HEK293 (cell line): Measurements from ENCODE around the gene XPO5.

Experiments
- BCL11A ChIP-seq: fragments of 450-650 bp; formaldehyde crosslinking; IDR thresholded peaks from 2 replicates; pipeline ENCODE4 v1.5.1; 2016; ENCODE audit warnings: low read depth, missing biosample characterization, missing genetic modification characterization
- EGR2 ChIP-seq: fragments of 450-650 bp; formaldehyde crosslinking; IDR thresholded peaks from 2 replicates; pipeline ENCODE4 v1.5.1; 2016; ENCODE audit warnings: low read depth, missing biosample characterization, missing genetic modification characterization
- FEZF1 ChIP-seq: fragments of 450-650 bp; formaldehyde crosslinking; IDR thresholded peaks from 2 replicates; pipeline ENCODE4 v1.5.1; 2016; ENCODE audit warnings: missing biosample characterization, missing genetic modification characterization
- GLIS2 ChIP-seq: fragments of 450-650 bp; formaldehyde crosslinking; IDR thresholded peaks from 2 replicates; pipeline ENCODE4 v1.5.1; 2016; ENCODE audit warnings: missing biosample characterization, missing genetic modification characterization
- KLF1 ChIP-seq: fragments of 450-650 bp; formaldehyde crosslinking; IDR thresholded peaks from 2 replicates; pipeline ENCODE4 v1.5.1; 2016; ENCODE audit warnings: missing biosample characterization, missing genetic modification characterization
- KLF10 ChIP-seq: fragments of 450-650 bp; IDR thresholded peaks from 2 replicates; pipeline ENCODE4 v1.5.1; 2018; ENCODE audit warnings: missing biosample characterization, mild to moderate bottlenecking, missing genetic modification characterization
- MZF1 ChIP-seq: fragments of 450-650 bp; formaldehyde crosslinking; IDR thresholded peaks from 2 replicates; pipeline ENCODE4 v1.5.1; 2017; ENCODE audit warnings: missing biosample characterization, missing genetic modification characterization, borderline replicate concordance
- SCRT1 ChIP-seq: fragments of 450-650 bp; formaldehyde crosslinking; IDR thresholded peaks from 2 replicates; pipeline ENCODE4 v1.5.1; 2016; ENCODE audit warnings: missing biosample characterization, missing genetic modification characterization, borderline replicate concordance
- SETDB1 ChIP-seq: IDR thresholded peaks from one replicate; pipeline ENCODE4 v1.6.1; 2017; ENCODE audit warnings: mild to moderate bottlenecking, low read length, moderate library complexity, mixed read lengths; ENCODE audit not compliant: insufficient read length
- SP3 ChIP-seq: fragments of 450-650 bp; formaldehyde crosslinking; IDR thresholded peaks from 2 replicates; pipeline ENCODE4 v1.5.1; 2016; ENCODE audit warnings: missing biosample characterization, missing genetic modification characterization
- SP7 ChIP-seq: fragments of 450-650 bp; formaldehyde crosslinking; IDR thresholded peaks from 2 replicates; pipeline ENCODE4 v1.5.1; 2016; ENCODE audit warnings: missing biosample characterization, missing genetic modification characterization
- WT1 ChIP-seq: fragments of 450-650 bp; formaldehyde crosslinking; IDR thresholded peaks from 2 replicates; pipeline ENCODE4 v1.5.1; 2016; ENCODE audit warnings: missing biosample characterization, missing genetic modification characterization
- ZBTB21 ChIP-seq: fragments of 450-650 bp; formaldehyde crosslinking; IDR thresholded peaks from 2 replicates; pipeline ENCODE4 v1.5.1; 2017; ENCODE audit warnings: missing biosample characterization, missing genetic modification characterization
- ZFHX2 ChIP-seq: fragments of 450-650 bp; formaldehyde crosslinking; conservative IDR thresholded peaks from 2 replicates; pipeline ENCODE4 v1.5.1; 2016; ENCODE audit warnings: missing biosample characterization, missing genetic modification characterization
- ZFP41 ChIP-seq: fragments of 450-650 bp; formaldehyde crosslinking; IDR thresholded peaks from 2 replicates; pipeline ENCODE4 v1.5.1; 2016; ENCODE audit warnings: missing biosample characterization, missing genetic modification characterization, borderline replicate concordance
- ZNF121 ChIP-seq: fragments of 450-650 bp; formaldehyde crosslinking; IDR thresholded peaks from 2 replicates; pipeline ENCODE4 v1.5.1; 2016; ENCODE audit warnings: missing biosample characterization, missing genetic modification characterization
- ZNF140 ChIP-seq: fragments of 450-650 bp; formaldehyde crosslinking; IDR thresholded peaks from 2 replicates; pipeline ENCODE4 v1.5.1; 2016; ENCODE audit warnings: missing biosample characterization, missing genetic modification characterization
- ZNF16 ChIP-seq: fragments of 450-650 bp; formaldehyde crosslinking; IDR thresholded peaks from 2 replicates; pipeline ENCODE4 v1.5.1; 2016; ENCODE audit warnings: low read depth, missing biosample characterization, missing genetic modification characterization
- ZNF175 ChIP-seq: fragments of 450-650 bp; formaldehyde crosslinking; IDR thresholded peaks from 2 replicates; pipeline ENCODE4 v1.5.1; 2016; ENCODE audit warnings: missing biosample characterization, missing genetic modification characterization
- ZNF223 ChIP-seq: fragments of 450-650 bp; formaldehyde crosslinking; IDR thresholded peaks from 2 replicates; pipeline ENCODE4 v1.5.1; 2016; ENCODE audit warnings: missing biosample characterization, missing genetic modification characterization
- ZNF24 ChIP-seq: fragments of 450-650 bp; formaldehyde crosslinking; IDR thresholded peaks from 2 replicates; pipeline ENCODE4 v1.5.1; 2016; ENCODE audit warnings: missing biosample characterization, missing genetic modification characterization
- ZNF658 ChIP-seq: fragments of 450-650 bp; formaldehyde crosslinking; IDR thresholded peaks from 2 replicates; pipeline ENCODE4; 2016; ENCODE audit warnings: missing biosample characterization, missing genetic modification characterization
- ZNF747 ChIP-seq: fragments of 450-650 bp; formaldehyde crosslinking; IDR thresholded peaks from 2 replicates; pipeline ENCODE4 v1.5.1; 2016; ENCODE audit warnings: missing biosample characterization, missing genetic modification characterization
- ZNF791 ChIP-seq: fragments of 450-650 bp; formaldehyde crosslinking; IDR thresholded peaks from 2 replicates; pipeline ENCODE4 v1.5.1; 2016; ENCODE audit warnings: missing biosample characterization, missing genetic modification characterization
- ZNF792 ChIP-seq: fragments of 450-650 bp; formaldehyde crosslinking; IDR thresholded peaks from 2 replicates; pipeline ENCODE4 v1.5.1; 2016; ENCODE audit warnings: missing biosample characterization, missing genetic modification characterization
- ZNF830 ChIP-seq: fragments of 450-650 bp; IDR thresholded peaks from 2 replicates; pipeline ENCODE4 v1.5.0; 2018; ENCODE audit warnings: missing biosample characterization, missing genetic modification characterization, low read depth, mild to moderate bottlenecking, moderate library complexity
- TF ChIP-seq, protein P1 (sequence below): fragments of 450-650 bp; formaldehyde crosslinking; IDR thresholded peaks from 2 replicates; pipeline ENCODE4 v1.5.1; 2016; ENCODE audit warnings: missing biosample characterization, missing genetic modification characterization
- TF ChIP-seq, protein P2 (sequence below): fragments of 450-650 bp; formaldehyde crosslinking; IDR thresholded peaks from 2 replicates; pipeline ENCODE4 v1.5.1; 2016; ENCODE audit warnings: missing biosample characterization, missing genetic modification characterization
- TF ChIP-seq, protein P3 (sequence below): fragments of 450-650 bp; formaldehyde crosslinking; IDR thresholded peaks from 2 replicates; pipeline ENCODE4 v1.5.1; 2017; ENCODE audit warnings: missing biosample characterization, missing genetic modification characterization
- TF ChIP-seq, protein P4 (sequence below): fragments of 450-650 bp; formaldehyde crosslinking; IDR thresholded peaks from 2 replicates; pipeline ENCODE4 v1.5.1; 2016; ENCODE audit warnings: missing biosample characterization, missing genetic modification characterization
- TF ChIP-seq, protein P5 (sequence below): fragments of 450-650 bp; formaldehyde crosslinking; IDR thresholded peaks from 2 replicates; pipeline ENCODE4; 2016; ENCODE audit warnings: missing biosample characterization, missing genetic modification characterization
- TF ChIP-seq, protein P6 (sequence below): fragments of 450-650 bp; formaldehyde crosslinking; IDR thresholded peaks from 2 replicates; pipeline ENCODE4 v1.5.1; 2017; ENCODE audit warnings: missing biosample characterization, missing genetic modification characterization
- TF ChIP-seq, protein P7 (sequence below): fragments of 450-650 bp; formaldehyde crosslinking; IDR thresholded peaks from 2 replicates; pipeline ENCODE4 v1.5.1; 2016; ENCODE audit warnings: missing biosample characterization, missing genetic modification characterization

Gene XPO5

DNA sequence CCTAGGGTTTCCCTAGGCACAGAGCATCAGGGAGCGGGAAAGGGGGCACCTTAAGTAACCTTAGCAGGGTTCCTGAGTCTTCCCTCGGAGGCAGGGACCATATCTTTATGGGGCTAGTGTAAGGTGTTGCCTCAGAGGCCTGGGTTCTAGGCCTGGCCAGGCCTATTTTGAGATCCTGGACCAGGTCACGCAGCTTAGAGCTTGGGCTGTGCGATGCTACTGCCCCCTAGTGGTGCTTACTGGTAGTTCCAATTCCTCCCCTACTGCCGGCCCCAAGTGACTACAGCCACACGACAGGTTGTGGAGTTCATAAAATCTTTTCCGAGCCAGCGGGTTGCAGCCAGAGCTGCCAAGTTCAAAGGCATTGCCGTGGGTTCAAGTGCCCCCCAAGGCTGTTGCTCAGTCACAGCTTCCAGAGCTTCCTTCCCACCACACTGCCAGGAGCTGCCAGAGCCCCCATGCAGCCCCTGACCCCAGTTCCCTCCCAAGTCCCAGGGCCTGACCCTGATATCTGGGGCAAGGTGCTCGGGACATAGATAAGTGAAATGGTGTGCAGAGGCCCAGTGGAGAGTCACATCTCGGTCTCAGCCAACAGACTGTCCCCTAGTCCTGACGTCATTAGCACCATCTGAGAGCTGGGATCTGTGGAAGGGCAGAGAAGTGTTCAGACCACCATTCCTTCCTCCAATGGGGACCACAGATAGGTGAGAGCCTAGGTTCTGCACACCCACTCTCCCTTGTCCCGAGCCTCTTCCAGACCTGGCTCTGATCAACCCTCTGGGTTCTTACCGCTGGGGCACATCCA lies 69.0 kb downstream of the XPO5 start (continued):
- TF ChIP-seq ZNF792 (no peak), SETDB1 (no peak), BCL11A (tag by site-specific recombination) (no peak), KLF10 (tag by site-specific recombination) (no peak), ZBTB21 (no peak), ZNF223 (tag by site-specific recombination) (no peak), ZNF140 (no peak), FEZF1 (tag by site-specific recombination) (peak; percentile 21; the same call in 1 of the 2 replicates), ZFHX2 (tag by site-specific recombination) (no peak), ZNF121 (tag by site-specific recombination) (no peak), ZNF24 (tag by site-specific recombination) (no peak), ZNF16 (tag by site-specific recombination) (no peak), ZFP41 (no peak), ZNF747 (tag by site-specific recombination) (no peak), WT1 (tag by site-specific recombination) (no peak), SCRT1 (tag by site-specific recombination) (no peak), GLIS2 (tag by site-specific recombination) (peak; percentile 47; the same call in 1 of the 2 replicates), ZNF658 (no peak), ZNF175 (tag by site-specific recombination) (no peak), ZNF791 (tag by site-specific recombination) (no peak), ZNF830 (no peak), KLF1 (tag by site-specific recombination) (no peak), MZF1 (tag by site-specific recombination) (no peak), SP7 (tag by site-specific recombination) (peak; percentile 50), SP3 (tag by site-specific recombination) (no peak), EGR2 (tag by site-specific recombination) (no peak)
- TF ChIP-seq, protein P1, sequence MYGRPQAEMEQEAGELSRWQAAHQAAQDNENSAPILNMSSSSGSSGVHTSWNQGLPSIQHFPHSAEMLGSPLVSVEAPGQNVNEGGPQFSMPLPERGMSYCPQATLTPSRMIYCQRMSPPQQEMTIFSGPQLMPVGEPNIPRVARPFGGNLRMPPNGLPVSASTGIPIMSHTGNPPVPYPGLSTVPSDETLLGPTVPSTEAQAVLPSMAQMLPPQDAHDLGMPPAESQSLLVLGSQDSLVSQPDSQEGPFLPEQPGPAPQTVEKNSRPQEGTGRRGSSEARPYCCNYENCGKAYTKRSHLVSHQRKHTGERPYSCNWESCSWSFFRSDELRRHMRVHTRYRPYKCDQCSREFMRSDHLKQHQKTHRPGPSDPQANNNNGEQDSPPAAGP = no peak
- TF ChIP-seq, protein P2, sequence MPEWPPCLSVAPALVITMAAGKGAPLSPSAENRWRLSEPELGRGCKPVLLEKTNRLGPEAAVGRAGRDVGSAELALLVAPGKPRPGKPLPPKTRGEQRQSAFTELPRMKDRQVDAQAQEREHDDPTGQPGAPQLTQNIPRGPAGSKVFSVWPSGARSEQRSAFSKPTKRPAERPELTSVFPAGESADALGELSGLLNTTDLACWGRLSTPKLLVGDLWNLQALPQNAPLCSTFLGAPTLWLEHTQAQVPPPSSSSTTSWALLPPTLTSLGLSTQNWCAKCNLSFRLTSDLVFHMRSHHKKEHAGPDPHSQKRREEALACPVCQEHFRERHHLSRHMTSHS (tag by site-specific recombination) = no peak
- TF ChIP-seq, protein P3, sequence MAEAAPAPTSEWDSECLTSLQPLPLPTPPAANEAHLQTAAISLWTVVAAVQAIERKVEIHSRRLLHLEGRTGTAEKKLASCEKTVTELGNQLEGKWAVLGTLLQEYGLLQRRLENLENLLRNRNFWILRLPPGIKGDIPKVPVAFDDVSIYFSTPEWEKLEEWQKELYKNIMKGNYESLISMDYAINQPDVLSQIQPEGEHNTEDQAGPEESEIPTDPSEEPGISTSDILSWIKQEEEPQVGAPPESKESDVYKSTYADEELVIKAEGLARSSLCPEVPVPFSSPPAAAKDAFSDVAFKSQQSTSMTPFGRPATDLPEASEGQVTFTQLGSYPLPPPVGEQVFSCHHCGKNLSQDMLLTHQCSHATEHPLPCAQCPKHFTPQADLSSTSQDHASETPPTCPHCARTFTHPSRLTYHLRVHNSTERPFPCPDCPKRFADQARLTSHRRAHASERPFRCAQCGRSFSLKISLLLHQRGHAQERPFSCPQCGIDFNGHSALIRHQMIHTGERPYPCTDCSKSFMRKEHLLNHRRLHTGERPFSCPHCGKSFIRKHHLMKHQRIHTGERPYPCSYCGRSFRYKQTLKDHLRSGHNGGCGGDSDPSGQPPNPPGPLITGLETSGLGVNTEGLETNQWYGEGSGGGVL (tag by site-specific recombination) = 0 out of 2 replicates have a peak, but pooled peaks have one; percentile 24
- TF ChIP-seq, protein P4, sequence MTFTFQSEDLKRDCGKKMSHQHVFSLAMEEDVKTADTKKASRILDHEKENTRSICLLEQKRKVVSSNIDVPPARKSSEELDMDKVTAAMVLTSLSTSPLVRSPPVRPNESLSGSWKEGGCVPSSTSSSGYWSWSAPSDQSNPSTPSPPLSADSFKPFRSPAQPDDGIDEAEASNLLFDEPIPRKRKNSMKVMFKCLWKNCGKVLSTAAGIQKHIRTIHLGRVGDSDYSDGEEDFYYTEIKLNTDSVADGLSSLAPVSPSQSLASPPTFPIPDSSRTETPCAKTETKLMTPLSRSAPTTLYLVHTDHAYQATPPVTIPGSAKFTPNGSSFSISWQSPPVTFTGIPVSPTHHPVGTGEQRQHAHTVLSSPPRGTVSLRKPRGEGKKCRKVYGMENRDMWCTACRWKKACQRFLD = no peak
- TF ChIP-seq, protein P5, sequence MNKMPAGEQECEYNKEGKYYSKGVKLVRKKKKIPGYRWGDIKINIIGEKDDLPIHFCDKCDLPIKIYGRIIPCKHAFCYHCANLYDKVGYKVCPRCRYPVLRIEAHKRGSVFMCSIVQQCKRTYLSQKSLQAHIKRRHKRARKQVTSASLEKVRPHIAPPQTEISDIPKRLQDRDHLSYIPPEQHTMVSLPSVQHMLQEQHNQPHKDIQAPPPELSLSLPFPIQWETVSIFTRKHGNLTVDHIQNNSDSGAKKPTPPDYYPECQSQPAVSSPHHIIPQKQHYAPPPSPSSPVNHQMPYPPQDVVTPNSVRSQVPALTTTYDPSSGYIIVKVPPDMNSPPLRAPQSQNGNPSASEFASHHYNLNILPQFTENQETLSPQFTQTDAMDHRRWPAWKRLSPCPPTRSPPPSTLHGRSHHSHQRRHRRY (tag by site-specific recombination) = no peak
- TF ChIP-seq, protein P6, sequence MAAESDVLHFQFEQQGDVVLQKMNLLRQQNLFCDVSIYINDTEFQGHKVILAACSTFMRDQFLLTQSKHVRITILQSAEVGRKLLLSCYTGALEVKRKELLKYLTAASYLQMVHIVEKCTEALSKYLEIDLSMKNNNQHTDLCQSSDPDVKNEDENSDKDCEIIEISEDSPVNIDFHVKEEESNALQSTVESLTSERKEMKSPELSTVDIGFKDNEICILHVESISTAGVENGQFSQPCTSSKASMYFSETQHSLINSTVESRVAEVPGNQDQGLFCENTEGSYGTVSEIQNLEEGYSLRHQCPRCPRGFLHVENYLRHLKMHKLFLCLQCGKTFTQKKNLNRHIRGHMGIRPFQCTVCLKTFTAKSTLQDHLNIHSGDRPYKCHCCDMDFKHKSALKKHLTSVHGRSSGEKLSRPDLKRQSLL (tag by site-specific recombination) = no peak
- TF ChIP-seq, protein P7, sequence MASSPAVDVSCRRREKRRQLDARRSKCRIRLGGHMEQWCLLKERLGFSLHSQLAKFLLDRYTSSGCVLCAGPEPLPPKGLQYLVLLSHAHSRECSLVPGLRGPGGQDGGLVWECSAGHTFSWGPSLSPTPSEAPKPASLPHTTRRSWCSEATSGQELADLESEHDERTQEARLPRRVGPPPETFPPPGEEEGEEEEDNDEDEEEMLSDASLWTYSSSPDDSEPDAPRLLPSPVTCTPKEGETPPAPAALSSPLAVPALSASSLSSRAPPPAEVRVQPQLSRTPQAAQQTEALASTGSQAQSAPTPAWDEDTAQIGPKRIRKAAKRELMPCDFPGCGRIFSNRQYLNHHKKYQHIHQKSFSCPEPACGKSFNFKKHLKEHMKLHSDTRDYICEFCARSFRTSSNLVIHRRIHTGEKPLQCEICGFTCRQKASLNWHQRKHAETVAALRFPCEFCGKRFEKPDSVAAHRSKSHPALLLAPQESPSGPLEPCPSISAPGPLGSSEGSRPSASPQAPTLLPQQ (tag by site-specific recombination) = no peak
